HUES6 (cell line): Measurements from ENCODE around the gene ASB3.
"Not testable (repeated sequence)": the region's sequence is repeated elsewhere in the genome, so short reads cannot be mapped to it uniquely, and the experiment has no call there.

Source experiments
- H3K27ac ChIP-seq: 2 replicates; pipeline ENCODE4 v1.7.0; 2013; ENCODE audit warnings: low read depth, mild to moderate bottlenecking, low read length, inconsistent platforms
- H3K27me3 ChIP-seq: 2 replicates; pipeline ENCODE4 v1.6.1; 2013; ENCODE audit warnings: low read length; ENCODE audit not compliant: control insufficient read depth, insufficient read depth
- H3K36me3 ChIP-seq: 2 replicates; pipeline ENCODE4 v1.6.1; 2013; ENCODE audit warnings: low read length; ENCODE audit not compliant: control insufficient read depth, insufficient read depth
- H3K4me1 ChIP-seq: 2 replicates; pipeline ENCODE4 v1.6.1; 2013; ENCODE audit warnings: low read length; ENCODE audit not compliant: control insufficient read depth, insufficient read depth
- H3K4me3 ChIP-seq: 2 replicates; pipeline ENCODE4 v1.5.1; 2013; ENCODE audit warnings: low read depth, low read length
- H3K9ac ChIP-seq: one replicate; pipeline ENCODE4 v1.6.1; 2013; ENCODE audit warnings: mild to moderate bottlenecking, low read length
- H3K9me3 ChIP-seq: 2 replicates; pipeline ENCODE4 v1.6.1; 2013; ENCODE audit warnings: low read depth, low read length; ENCODE audit not compliant: control insufficient read depth, insufficient read depth

ASB3 gene

GRCh38 chr2:53737091-53737490 is 49.7 kb downstream of the ASB3 start:
- peaks cover 9% of the 10 kb centered on the region; the same call in 1 of the 2 replicates for H3K36me3 ChIP-seq
- H3K4me3 ChIP-seq: no peak overlapping the region
- H3K27me3 ChIP-seq: no peaks in the 10 kb centered on the region
- no peak overlapping the region for H3K9ac ChIP-seq
- no peaks in the 10 kb centered on the region for H3K9me3 ChIP-seq
- H3K27ac ChIP-seq: no peak overlapping the region
- no peaks in the 10 kb centered on the region for H3K4me1 ChIP-seq

GRCh38 chr2:53729143-53729762 is 57.5 kb downstream of the ASB3 start:
- Histone ChIP-seq H3K9ac (no peak overlapping the region), H3K36me3 (peaks cover 15% of the 10 kb centered on the region)

GRCh38 chr2:53727921-53728320 is 58.8 kb downstream of the ASB3 start:
- no peaks in the 10 kb centered on the region for H3K27me3 ChIP-seq
- H3K4me3 ChIP-seq: no peak overlapping the region
- peaks cover 5% of the 10 kb centered on the region for H3K4me1 ChIP-seq
- H3K36me3 ChIP-seq: peaks cover 8% of the 10 kb centered on the region
- no peaks in the 10 kb centered on the region for H3K9me3 ChIP-seq
- H3K27ac ChIP-seq: no peak overlapping the region
- no peak overlapping the region for H3K9ac ChIP-seq

More at GRCh38 chr2:53729143-53729762, 57.5 kb downstream of the ASB3 start:
- H3K27me3 ChIP-seq: no peaks in the 10 kb centered on the region
- H3K9me3 ChIP-seq: no peaks in the 10 kb centered on the region
- H3K4me3 ChIP-seq: no peak overlapping the region
- peaks cover 5% of the 10 kb centered on the region for H3K4me1 ChIP-seq
- no peak overlapping the region for H3K27ac ChIP-seq

GRCh38 chr2:53725662-53726061 is 61.1 kb downstream of the ASB3 start:
- Histone ChIP-seq H3K4me3 (no peak overlapping the region), H3K9me3 (no peaks in the 10 kb centered on the region), H3K9ac (no peak overlapping the region), H3K27ac (no peak overlapping the region), H3K4me1 (peaks cover 5% of the 10 kb centered on the region), H3K36me3 (peaks cover 5% of the 10 kb centered on the region), H3K27me3 (no peaks in the 10 kb centered on the region)

- Histone ChIP-seq H3K9ac (no peak overlapping the region), H3K27me3 (no peaks in the 10 kb centered on the region), H3K27ac (no peak overlapping the region), H3K4me1 (peaks cover 5% of the 10 kb centered on the region), H3K36me3 (no peaks in the 10 kb centered on the region), H3K9me3 (0 out of 2 replicates have a peak, but pooled peaks cover 4% of the 10 kb centered on the region), H3K4me3 (no peak overlapping the region)
These were observed 62.2 kb downstream of the ASB3 start for GRCh38 chr2:53724536-53724935.

GRCh38 chr2:53720944-53721343 is 65.8 kb downstream of the ASB3 start:
- not testable (repeated sequence) for H3K4me3 ChIP-seq, H3K9ac ChIP-seq, H3K4me1 ChIP-seq, H3K27me3 ChIP-seq, H3K36me3 ChIP-seq, H3K27ac ChIP-seq, H3K9me3 ChIP-seq

- Histone ChIP-seq H3K4me3 (no peak overlapping the region), H3K9ac (no peak overlapping the region), H3K4me1 (no peaks in the 10 kb centered on the region), H3K27me3 (no peaks in the 10 kb centered on the region), H3K27ac (no peak overlapping the region), H3K36me3 (peaks cover 19% of the 10 kb centered on the region), H3K9me3 (peaks cover 11% of the 10 kb centered on the region)
These were observed 71.2 kb downstream of the ASB3 start for GRCh38 chr2:53715568-53715967.

GRCh38 chr2:53711271-53711780 is 75.4 kb downstream of the ASB3 start:
- H3K9ac ChIP-seq: no peak overlapping the region
- H3K36me3 ChIP-seq: peaks cover 49% of the 10 kb centered on the region
- peaks cover 33% of the 10 kb centered on the region for H3K9me3 ChIP-seq
- H3K4me3 ChIP-seq: no peak overlapping the region
- H3K27ac ChIP-seq: no peak overlapping the region
- H3K27me3 ChIP-seq: no peaks in the 10 kb centered on the region
- no peaks in the 10 kb centered on the region for H3K4me1 ChIP-seq

GRCh38 chr2:53708988-53709387 is 77.8 kb downstream of the ASB3 start:
- Histone ChIP-seq H3K9ac (no peak overlapping the region), H3K4me1 (no peaks in the 10 kb centered on the region), H3K27ac (no peak overlapping the region), H3K36me3 (peaks cover 44% of the 10 kb centered on the region), H3K9me3 (peaks cover 33% of the 10 kb centered on the region), H3K4me3 (no peak overlapping the region), H3K27me3 (no peaks in the 10 kb centered on the region)

GRCh38 chr2:53701221-53701620 is 85.5 kb downstream of the ASB3 start:
- H3K27ac ChIP-seq: no peak overlapping the region
- H3K9ac ChIP-seq: no peak overlapping the region
- peaks cover 11% of the 10 kb centered on the region for H3K36me3 ChIP-seq
- no peaks in the 10 kb centered on the region for H3K27me3 ChIP-seq
- H3K4me3 ChIP-seq: no peak overlapping the region
- H3K4me1 ChIP-seq: no peaks in the 10 kb centered on the region
- H3K9me3 ChIP-seq: no peaks in the 10 kb centered on the region

- H3K27me3 ChIP-seq: no peaks in the 10 kb centered on the region
- H3K4me1 ChIP-seq: no peaks in the 10 kb centered on the region
- H3K9ac ChIP-seq: no peak overlapping the region
- no peak overlapping the region for H3K27ac ChIP-seq
- H3K4me3 ChIP-seq: no peak overlapping the region
- H3K9me3 ChIP-seq: no peaks in the 10 kb centered on the region
- peaks cover 11% of the 10 kb centered on the region for H3K36me3 ChIP-seq
These were observed 89.1 kb downstream of the ASB3 start for GRCh38 chr2:53697686-53698085.
